Mesenchymal stem cell (in vitro differentiated cells and primary cell): ENCODE measurements around the gene RNF121.

ENCODE experiments used
- DNase-seq: peaks from one replicate; pipeline ENCODE4 v3.0.0-alpha.2; 2013
- H2AFZ ChIP-seq: one replicate; pipeline ENCODE4 v1.6.1; 2013; ENCODE audit warnings: low read depth, mild to moderate bottlenecking, control low read depth, inconsistent platforms, low read length, moderate library complexity
- H2AK5ac ChIP-seq: 2 replicates; pipeline ENCODE4 v1.6.1; 2013; ENCODE audit warnings: low read length, moderate library complexity, mild to moderate bottlenecking, inconsistent platforms; ENCODE audit not compliant: severe bottlenecking
- H2BK120ac ChIP-seq: one replicate; pipeline ENCODE4 v1.6.1; 2013; ENCODE audit warnings: low read depth, mild to moderate bottlenecking, inconsistent platforms, low read length, moderate library complexity
- H2BK12ac ChIP-seq, 2 experiments: one replicate each; pipeline ENCODE4 v1.6.1; 2013; ENCODE audit warnings: inconsistent platforms in 2 of 2, low read length in 2 of 2, mild to moderate bottlenecking in 2 of 2, moderate library complexity in 2 of 2, control low read depth in 1 of 2
- H2BK15ac ChIP-seq: one replicate; pipeline ENCODE4 v1.6.1; 2013; ENCODE audit warnings: mild to moderate bottlenecking, low read depth, inconsistent platforms; ENCODE audit not compliant: poor library complexity, severe bottlenecking
- H2BK5ac ChIP-seq: 2 replicates; pipeline ENCODE4 v1.6.1; 2013; ENCODE audit warnings: low read depth, mild to moderate bottlenecking, low read length, control low read depth, inconsistent platforms; ENCODE audit not compliant: poor library complexity, severe bottlenecking
- H3K14ac ChIP-seq, 2 experiments: one replicate each; pipeline ENCODE4 v1.6.1; 2013; ENCODE audit warnings: inconsistent platforms in 2 of 2, low read length in 2 of 2, control low read depth in 1 of 2, mild to moderate bottlenecking in 1 of 2, moderate library complexity in 1 of 2
- H3K18ac ChIP-seq, 2 experiments: one replicate each; pipeline ENCODE4 v1.6.1; 2013; ENCODE audit warnings: inconsistent platforms in 2 of 2, low read length in 2 of 2, control low read depth in 1 of 2, low read depth in 1 of 2, mild to moderate bottlenecking in 1 of 2
- H3K23ac ChIP-seq, 2 experiments: one replicate each; pipeline ENCODE4 v1.6.1; 2013; ENCODE audit warnings: inconsistent platforms in 2 of 2, low read length in 2 of 2, mild to moderate bottlenecking in 2 of 2, moderate library complexity in 2 of 2, control low read depth in 1 of 2
- H3K27ac ChIP-seq: 2 replicates; pipeline ENCODE4 v1.5.1; 2013; ENCODE audit warnings: mild to moderate bottlenecking, moderate library complexity, low read length, control low read depth, inconsistent platforms; ENCODE audit not compliant: poor library complexity, severe bottlenecking
- H3K27me3 ChIP-seq, 2 experiments: 2 replicates each; pipeline versions ENCODE4 v1.6.1 to v1.7.0; 2013; ENCODE audit warnings: low read length in 2 of 2, mild to moderate bottlenecking in 2 of 2, moderate library complexity in 2 of 2, control low read depth in 1 of 2, inconsistent platforms in 1 of 2; ENCODE audit not compliant: control insufficient read depth in 1 of 2, insufficient read depth in 1 of 2
- H3K36me3 ChIP-seq, 2 experiments: 2 replicates each; pipeline versions ENCODE4 v1.6.1 to v1.7.0; 2013; ENCODE audit warnings: low read length in 2 of 2, control low read depth in 1 of 2, inconsistent platforms in 1 of 2, low read depth in 1 of 2, mild to moderate bottlenecking in 1 of 2; ENCODE audit not compliant: insufficient read depth in 2 of 2, control insufficient read depth in 1 of 2
- H3K4ac ChIP-seq, 2 experiments: one replicate each; pipeline ENCODE4 v1.6.1; 2013; ENCODE audit warnings: inconsistent platforms in 2 of 2, low read length in 2 of 2, mild to moderate bottlenecking in 2 of 2, moderate library complexity in 2 of 2, control low read depth in 1 of 2, low read depth in 1 of 2
- H3K4me1 ChIP-seq: 2 replicates; pipeline ENCODE4 v1.6.1; 2013; ENCODE audit warnings: low read depth, low read length, control low read depth; ENCODE audit not compliant: control insufficient read depth, insufficient read depth
- H3K4me2 ChIP-seq: 2 replicates; pipeline ENCODE4 v1.6.1; 2013; ENCODE audit warnings: low read length, mild to moderate bottlenecking, inconsistent platforms; ENCODE audit not compliant: poor library complexity, severe bottlenecking
- H3K4me3 ChIP-seq, 2 experiments: 2 replicates each; pipeline versions ENCODE4 v1.5.1 to v1.7.0; 2013; ENCODE audit warnings: low read length in 2 of 2, mild to moderate bottlenecking in 2 of 2, control low read depth in 1 of 2, low read depth in 1 of 2; ENCODE audit not compliant: insufficient read depth in 1 of 2
- H3K79me1 ChIP-seq: replicated peaks from 2 replicates; pipeline ENCODE4 v1.6.1; 2013; ENCODE audit warnings: mild to moderate bottlenecking, control low read depth, low read length, inconsistent platforms; ENCODE audit not compliant: poor library complexity, severe bottlenecking
- H3K9ac ChIP-seq: 2 replicates; pipeline ENCODE4 v1.7.0; 2013; ENCODE audit warnings: mild to moderate bottlenecking, low read length, moderate library complexity
- H3K9me3 ChIP-seq: 2 replicates; pipeline ENCODE4 v1.7.0; 2013; ENCODE audit warnings: mild to moderate bottlenecking, low read length; ENCODE audit not compliant: control insufficient read depth
- H4K8ac ChIP-seq: one replicate; pipeline ENCODE4 v1.6.1; 2013; ENCODE audit warnings: inconsistent platforms, mild to moderate bottlenecking, low read length, moderate library complexity
- H4K91ac ChIP-seq: one replicate; pipeline ENCODE4 v1.6.1; 2013; ENCODE audit warnings: mild to moderate bottlenecking, low read length, inconsistent platforms
- WGBS: methylation state at CpG from one replicate; pipeline ENCODE4 v1.1.7; 2013; ENCODE audit warnings: mixed read lengths; 5-methylcytosine and 5-hydroxymethylcytosine counted together

RNF121 gene

DNA sequence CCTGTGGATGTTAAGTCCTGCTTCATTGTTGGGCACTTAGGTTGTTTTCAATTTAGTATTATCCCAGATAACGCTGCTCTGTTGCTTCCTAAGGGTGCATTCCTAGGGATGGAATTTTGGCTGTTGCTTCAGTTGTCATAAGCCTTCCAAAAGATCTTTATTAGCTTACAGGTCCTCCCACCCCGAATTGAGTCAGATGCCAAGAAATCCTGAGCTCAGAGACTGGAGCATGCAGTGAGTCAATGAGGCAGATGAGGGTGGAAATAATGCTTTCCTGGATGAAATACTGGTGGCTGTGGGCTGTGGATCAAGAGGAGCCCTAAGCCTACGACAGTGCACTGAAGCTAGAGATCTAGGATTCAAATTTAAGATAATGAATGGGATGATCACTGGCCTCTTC lies 59.2 kb downstream of the RNF121 start:
- H3K23ac ChIP-seq: no peak overlapping the region
- no peak overlapping the region for H3K27ac ChIP-seq
- no peak overlapping the region for H2BK5ac ChIP-seq
- no peak overlapping the region for H2BK15ac ChIP-seq
- 97% methylated on average over 3 of the region's 3 CpGs for WGBS
- no peak overlapping the region for H3K4ac ChIP-seq
- H2BK120ac ChIP-seq: no peak overlapping the region
- H2BK12ac ChIP-seq: no peak overlapping the region
- H4K91ac ChIP-seq: no peak overlapping the region
- DNase-seq: no peak
- H2AFZ ChIP-seq: no peak overlapping the region
- no peak overlapping the region for H4K8ac ChIP-seq
- peaks cover 23% of the 10 kb centered on the region for H3K79me1 ChIP-seq
- peaks cover 21 to 48% of the 10 kb centered on the region in 2 experiments for H3K36me3 ChIP-seq
- H3K9ac ChIP-seq: no peak overlapping the region
- H3K27me3 ChIP-seq: no peaks in the 10 kb centered on the region
- no peaks in the 10 kb centered on the region for H3K9me3 ChIP-seq
- no peak overlapping the region for H3K4me2 ChIP-seq
- no peak overlapping the region for H3K4me3 ChIP-seq
- H2AK5ac ChIP-seq: no peak overlapping the region
- H3K4me1 ChIP-seq: peaks cover 2% of the 10 kb centered on the region
- no peak overlapping the region for H3K14ac ChIP-seq
- no peak overlapping the region for H3K18ac ChIP-seq

DNA sequence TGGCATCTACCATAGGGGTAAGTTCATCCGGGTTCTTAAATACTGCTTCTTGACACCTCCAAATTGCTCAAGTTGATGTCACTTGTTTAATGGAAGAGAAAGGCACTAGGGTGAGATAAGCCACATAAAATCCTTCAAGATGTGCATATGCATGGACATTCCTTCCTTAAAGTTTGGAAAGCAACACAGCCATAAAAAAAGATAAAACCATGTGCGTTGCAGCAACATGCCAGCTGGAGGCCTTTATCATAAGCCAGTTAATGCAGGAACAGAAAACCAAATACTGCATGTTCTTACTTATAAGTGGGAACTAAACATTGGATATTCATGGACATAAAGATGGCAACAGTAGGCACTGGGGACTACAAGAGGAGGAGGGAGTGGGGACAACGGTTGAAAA lies 61.9 kb downstream of the RNF121 start:
- peaks cover 2% of the 10 kb centered on the region for H3K4me1 ChIP-seq
- no peak overlapping the region for H3K9ac ChIP-seq
- H4K91ac ChIP-seq: no peak overlapping the region
- H3K4me2 ChIP-seq: no peak overlapping the region
- no peak overlapping the region for H2BK120ac ChIP-seq
- no peak overlapping the region for H2AFZ ChIP-seq
- WGBS: 80% methylated on average over 3 of the region's 3 CpGs
- H2BK5ac ChIP-seq: no peak overlapping the region
- H3K9me3 ChIP-seq: no peaks in the 10 kb centered on the region
- H4K8ac ChIP-seq: no peak overlapping the region
- no peak overlapping the region for H2BK15ac ChIP-seq
- H3K27me3 ChIP-seq: no peaks in the 10 kb centered on the region
- H3K4me3 ChIP-seq: no peak overlapping the region
- H3K23ac ChIP-seq: no peak overlapping the region
- H3K14ac ChIP-seq: no peak overlapping the region
- H3K4ac ChIP-seq: no peak overlapping the region
- H2BK12ac ChIP-seq: no peak overlapping the region
- peaks cover 21% of the 10 kb centered on the region for H3K79me1 ChIP-seq
- H3K27ac ChIP-seq: no peak overlapping the region
- peaks cover 22 to 35% of the 10 kb centered on the region in 2 experiments for H3K36me3 ChIP-seq
- no peak overlapping the region for H3K18ac ChIP-seq
- H2AK5ac ChIP-seq: no peak overlapping the region
- no peak for DNase-seq

DNA sequence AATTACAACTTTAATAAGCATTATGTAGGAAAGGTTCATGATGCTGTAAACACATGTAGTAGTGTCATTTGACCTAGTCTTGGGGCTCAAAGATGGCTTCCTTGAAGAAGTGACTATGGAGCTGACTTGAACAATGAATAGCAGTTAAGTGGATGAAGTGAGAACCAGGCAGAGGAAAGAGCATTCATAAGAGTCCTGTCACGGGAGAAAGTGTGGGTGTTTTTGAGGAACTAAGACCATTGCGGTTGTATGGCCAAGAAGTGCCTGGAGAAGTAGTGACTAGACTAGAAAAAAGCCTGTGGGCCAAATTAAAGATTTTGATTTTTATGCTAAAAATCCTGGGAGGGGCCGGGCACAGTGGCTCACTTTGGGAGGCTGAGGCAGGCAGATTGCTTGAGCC lies 62.6 kb downstream of the RNF121 start:
- no peak for DNase-seq
- Histone ChIP-seq H3K27ac (no peak overlapping the region), H3K4me1 (peaks cover 2% of the 10 kb centered on the region), H3K23ac (no peak overlapping the region), H2BK120ac (no peak overlapping the region), H3K9me3 (no peaks in the 10 kb centered on the region), H2BK12ac (no peak overlapping the region), H3K79me1 (peaks cover 24% of the 10 kb centered on the region), H4K8ac (no peak overlapping the region), H3K9ac (no peak overlapping the region), H3K36me3 (peaks cover 27 to 32% of the 10 kb centered on the region in 2 experiments), H4K91ac (no peak overlapping the region), H2AK5ac (no peak overlapping the region), H2AFZ (no peak overlapping the region), H3K4me2 (no peak overlapping the region), H3K4me3 (no peak overlapping the region), H3K14ac (no peak overlapping the region), H3K18ac (no peak overlapping the region), H2BK5ac (no peak overlapping the region), H3K27me3 (no peaks in the 10 kb centered on the region), H3K4ac (no peak overlapping the region), H2BK15ac (no peak overlapping the region)
- WGBS: 99% methylated on average over 3 of the region's 3 CpGs

DNA sequence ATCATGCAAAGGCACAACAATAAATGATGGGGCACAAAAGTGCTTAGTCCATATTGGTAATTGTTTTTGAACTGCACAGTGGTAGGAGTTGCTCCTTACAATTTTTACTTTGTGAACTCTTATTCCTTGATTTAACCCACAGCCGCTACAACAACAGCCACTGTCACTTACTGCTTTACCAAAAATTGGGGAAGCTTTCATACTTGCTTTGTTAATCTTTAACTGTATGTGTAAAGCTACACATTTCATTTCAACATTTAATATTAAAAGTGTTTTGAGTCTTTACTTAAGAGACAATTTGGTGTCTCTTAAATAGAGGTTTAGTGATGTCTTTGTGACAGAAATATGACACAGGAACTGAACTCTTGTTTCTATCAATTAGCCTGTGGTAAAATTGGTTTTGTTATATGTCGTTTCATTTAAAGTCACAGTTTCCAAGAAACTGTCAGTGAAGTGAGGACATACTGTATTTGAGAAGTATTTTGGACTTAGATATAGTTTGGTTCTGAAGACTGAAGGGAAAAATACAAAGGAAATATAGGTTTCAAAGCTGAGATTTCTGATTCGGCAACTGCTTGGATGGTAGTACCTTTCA lies 63.4 kb downstream of the RNF121 start:
- Histone ChIP-seq H2AK5ac (no peak overlapping the region), H2BK12ac (no peak overlapping the region), H2BK5ac (no peak overlapping the region), H3K9me3 (no peaks in the 10 kb centered on the region), H4K91ac (no peak overlapping the region), H2BK120ac (no peak overlapping the region), H3K18ac (no peak overlapping the region), H3K4ac (no peak overlapping the region), H2AFZ (no peak overlapping the region), H2BK15ac (no peak overlapping the region), H3K36me3 (peaks cover 32 to 34% of the 10 kb centered on the region in 2 experiments), H3K27ac (no peak overlapping the region), H4K8ac (no peak overlapping the region), H3K4me1 (peaks cover 2% of the 10 kb centered on the region), H3K14ac (no peak overlapping the region), H3K27me3 (no peaks in the 10 kb centered on the region), H3K23ac (no peak overlapping the region), H3K4me3 (no peak overlapping the region), H3K79me1 (peaks cover 27% of the 10 kb centered on the region), H3K4me2 (no peak overlapping the region), H3K9ac (no peak overlapping the region)
- DNase-seq: no peak
- WGBS: 87% methylated on average over 2 of the region's 3 CpGs
